OCI-LY3 (cell line): Measurements from ENCODE around the gene SPG7.
"Not testable (repeated sequence)": the region's sequence is repeated elsewhere in the genome, so short reads cannot be mapped to it uniquely, and the experiment has no call there.

Experiments used
- H2AFZ ChIP-seq: fragments of 200-600, 300-600 bp; shearing (Covaris generic); 2 replicates; pipeline ENCODE4 v1.6.0; 2014; ENCODE audit warnings: antibody characterized with exemption, low read depth, low read length
- H3K27ac ChIP-seq: fragments of 200-600, 300-600 bp; sonication (generic); 2 replicates; pipeline ENCODE4 v1.5.1; 2014; ENCODE audit warnings: mild to moderate bottlenecking, low read length, moderate library complexity, mixed read lengths
- H3K27me3 ChIP-seq: fragments of 200-600, 300-600 bp; sonication (generic); 2 replicates; pipeline ENCODE4 v1.6.1; 2014; ENCODE audit warnings: low read depth, low read length, mixed read lengths
- H3K36me3 ChIP-seq: fragments of 200-600, 300-600 bp; sonication (generic); replicated peaks from 2 replicates; pipeline ENCODE3; 2014; ENCODE audit warnings: low read depth, low read length, mixed read lengths
- H3K4me1 ChIP-seq: fragments of 300-600, 200-600 bp; sonication (generic); 2 replicates; pipeline ENCODE4 v1.6.1; 2014; ENCODE audit warnings: low read length, mixed read lengths
- H3K4me2 ChIP-seq: fragments of 200-600, 300-600 bp; sonication (generic); 2 replicates; pipeline ENCODE4 v1.6.1; 2014; ENCODE audit warnings: low read length, mixed read lengths
- H3K4me3 ChIP-seq: fragments of 300-600, 200-600 bp; sonication (generic); 2 replicates; pipeline ENCODE4 v1.5.1; 2014; ENCODE audit warnings: antibody characterized with exemption, mild to moderate bottlenecking, low read length, moderate library complexity
- H3K79me2 ChIP-seq: fragments of 300-600, 200-600 bp; shearing (Covaris generic); 2 replicates; pipeline ENCODE4 v1.6.1; 2014; ENCODE audit warnings: mild to moderate bottlenecking, low read length, mixed read lengths
- H3K9ac ChIP-seq: fragments of 300-600, 200-600 bp; shearing (Covaris generic); 2 replicates; pipeline ENCODE4 v1.6.0; 2014; ENCODE audit warnings: mild to moderate bottlenecking, low read length, moderate library complexity
- H3K9me3 ChIP-seq: fragments of 200-600, 300-600 bp; shearing (Covaris generic); 2 replicates; pipeline ENCODE4 v1.6.1; 2014; ENCODE audit warnings: low read length, mixed read lengths; ENCODE audit not compliant: insufficient read depth
- H4K20me1 ChIP-seq: fragments of 200-600, 300-600 bp; sonication (generic); 2 replicates; pipeline ENCODE4 v1.6.1; 2016; ENCODE audit warnings: low read length, mixed read lengths; ENCODE audit not compliant: insufficient read depth
- EZH2phosphoT487 ChIP-seq: fragments of 200-600 bp; shearing (Covaris generic); IDR thresholded peaks from 2 replicates; pipeline ENCODE4 v1.6.1; 2018; ENCODE audit warnings: antibody characterized with exemption, mixed run types, low read depth
- TF ChIP-seq, protein P1 (sequence below): fragments of 200-600, 300-600 bp; sonication (generic); IDR thresholded peaks from 2 replicates; pipeline ENCODE4 v1.5.1; 2014; ENCODE audit warnings: antibody characterized with exemption, low read length, low read depth

The SPG7 gene

GRCh38 chr16:89507834-89508590, at the start of gene SPG7:
Gene SPG7 (plus strand): TSS chr16:89508403. CDS start chr16:89508418, 15 bp downstream.
- Histone ChIP-seq H3K4me1 (peaks cover 28% of the 10 kb centered on the region), H3K9me3 (no peaks in the 10 kb centered on the region), H3K79me2 (peaks cover 41% of the 10 kb centered on the region), H3K27ac (peak within 1 kb of the TSS; percentile 56), H3K27me3 (no peaks in the 10 kb centered on the region), H3K36me3 (peaks cover 15% of the 10 kb centered on the region), H3K4me3 (peak within 1 kb of the TSS; percentile 79), H3K4me2 (peak within 1 kb of the TSS; percentile 96), H2AFZ (peak within 1 kb of the TSS; percentile 63; the same call in 1 of the 2 replicates), H3K9ac (peak within 1 kb of the TSS; percentile 97), H4K20me1 (peaks cover 4% of the 10 kb centered on the region; the same call in 1 of the 2 replicates)
- no peak for TF ChIP-seq EZH2phosphoT487
- TF ChIP-seq, protein P1, sequence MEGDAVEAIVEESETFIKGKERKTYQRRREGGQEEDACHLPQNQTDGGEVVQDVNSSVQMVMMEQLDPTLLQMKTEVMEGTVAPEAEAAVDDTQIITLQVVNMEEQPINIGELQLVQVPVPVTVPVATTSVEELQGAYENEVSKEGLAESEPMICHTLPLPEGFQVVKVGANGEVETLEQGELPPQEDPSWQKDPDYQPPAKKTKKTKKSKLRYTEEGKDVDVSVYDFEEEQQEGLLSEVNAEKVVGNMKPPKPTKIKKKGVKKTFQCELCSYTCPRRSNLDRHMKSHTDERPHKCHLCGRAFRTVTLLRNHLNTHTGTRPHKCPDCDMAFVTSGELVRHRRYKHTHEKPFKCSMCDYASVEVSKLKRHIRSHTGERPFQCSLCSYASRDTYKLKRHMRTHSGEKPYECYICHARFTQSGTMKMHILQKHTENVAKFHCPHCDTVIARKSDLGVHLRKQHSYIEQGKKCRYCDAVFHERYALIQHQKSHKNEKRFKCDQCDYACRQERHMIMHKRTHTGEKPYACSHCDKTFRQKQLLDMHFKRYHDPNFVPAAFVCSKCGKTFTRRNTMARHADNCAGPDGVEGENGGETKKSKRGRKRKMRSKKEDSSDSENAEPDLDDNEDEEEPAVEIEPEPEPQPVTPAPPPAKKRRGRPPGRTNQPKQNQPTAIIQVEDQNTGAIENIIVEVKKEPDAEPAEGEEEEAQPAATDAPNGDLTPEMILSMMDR: no peak

GRCh38 chr16:89458551-89458950, 49.7 kb upstream of the SPG7 start:
- H3K36me3 ChIP-seq: peaks cover 4% of the 10 kb centered on the region
- no peak overlapping the region for H3K4me2 ChIP-seq
- no peak overlapping the region for H3K4me3 ChIP-seq
- no peak overlapping the region for H3K9ac ChIP-seq
- peaks cover 96% of the 10 kb centered on the region for H3K79me2 ChIP-seq
- H4K20me1 ChIP-seq: peaks cover 80% of the 10 kb centered on the region
- peaks cover 9% of the 10 kb centered on the region; the same call in 1 of the 2 replicates for H3K4me1 ChIP-seq
- H2AFZ ChIP-seq: no peak overlapping the region
- no peak overlapping the region for H3K27ac ChIP-seq
- TF ChIP-seq, protein P1: no peak
- TF ChIP-seq EZH2phosphoT487: no peak
- H3K27me3 ChIP-seq: no peaks in the 10 kb centered on the region
- H3K9me3 ChIP-seq: no peaks in the 10 kb centered on the region

GRCh38 chr16:89458967-89459366, 49.2 kb upstream of the SPG7 start:
- Histone ChIP-seq H3K4me1 (peaks cover 4% of the 10 kb centered on the region; the same call in 1 of the 2 replicates), H3K4me2 (no peak overlapping the region), H4K20me1 (peaks cover 80% of the 10 kb centered on the region), H3K27ac (no peak overlapping the region), H3K27me3 (no peaks in the 10 kb centered on the region), H3K36me3 (peaks cover 4% of the 10 kb centered on the region), H3K9ac (no peak overlapping the region), H2AFZ (no peak overlapping the region), H3K79me2 (peaks cover 96% of the 10 kb centered on the region), H3K4me3 (no peak overlapping the region), H3K9me3 (no peaks in the 10 kb centered on the region)
- TF ChIP-seq, protein P1: no peak
- TF ChIP-seq EZH2phosphoT487: no peak

- H3K79me2 ChIP-seq: peaks cover 96% of the 10 kb centered on the region
- H3K4me2 ChIP-seq: no peak overlapping the region
- TF ChIP-seq, protein P1: no peak
- TF ChIP-seq EZH2phosphoT487: no peak
- no peaks in the 10 kb centered on the region; the same call in 1 of the 2 replicates for H3K4me1 ChIP-seq
- H3K27ac ChIP-seq: no peak overlapping the region
- no peak overlapping the region for H3K4me3 ChIP-seq
- peaks cover 83% of the 10 kb centered on the region for H4K20me1 ChIP-seq
- H3K9ac ChIP-seq: no peak overlapping the region
- peaks cover 10% of the 10 kb centered on the region for H3K36me3 ChIP-seq
- H3K9me3 ChIP-seq: no peaks in the 10 kb centered on the region
- no peak overlapping the region for H2AFZ ChIP-seq
- no peaks in the 10 kb centered on the region for H3K27me3 ChIP-seq
These were observed 47.6 kb upstream of the SPG7 start for GRCh38 chr16:89460556-89460955.

DNA sequence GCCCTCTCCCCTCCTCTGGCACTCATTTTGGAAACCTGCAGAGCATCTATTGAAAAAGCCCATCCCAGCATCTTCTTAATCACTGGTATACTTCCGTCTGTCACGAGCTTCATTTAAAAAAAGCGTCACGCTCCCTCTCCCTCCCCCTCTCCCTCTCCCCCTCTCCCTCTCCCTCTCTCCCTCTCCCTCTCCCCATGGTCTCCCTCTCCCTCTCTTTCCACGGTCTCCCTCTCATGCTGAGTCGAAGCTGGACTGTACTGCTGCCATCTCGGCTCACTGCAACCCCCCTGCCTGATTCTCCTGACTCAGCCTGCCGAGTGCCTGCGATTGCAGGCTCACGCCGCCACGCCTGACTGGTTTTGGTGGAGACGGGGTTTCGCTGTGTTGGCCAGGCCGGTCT, 46.3 kb upstream of the SPG7 start:
- H3K36me3 ChIP-seq, H3K9me3 ChIP-seq, H3K4me2 ChIP-seq, H3K9ac ChIP-seq, H3K27ac ChIP-seq, H3K27me3 ChIP-seq, H3K4me3 ChIP-seq, H3K4me1 ChIP-seq, H2AFZ ChIP-seq: not testable (repeated sequence)
- peaks cover 83% of the 10 kb centered on the region for H4K20me1 ChIP-seq
- H3K79me2 ChIP-seq: peaks cover 96% of the 10 kb centered on the region

DNA sequence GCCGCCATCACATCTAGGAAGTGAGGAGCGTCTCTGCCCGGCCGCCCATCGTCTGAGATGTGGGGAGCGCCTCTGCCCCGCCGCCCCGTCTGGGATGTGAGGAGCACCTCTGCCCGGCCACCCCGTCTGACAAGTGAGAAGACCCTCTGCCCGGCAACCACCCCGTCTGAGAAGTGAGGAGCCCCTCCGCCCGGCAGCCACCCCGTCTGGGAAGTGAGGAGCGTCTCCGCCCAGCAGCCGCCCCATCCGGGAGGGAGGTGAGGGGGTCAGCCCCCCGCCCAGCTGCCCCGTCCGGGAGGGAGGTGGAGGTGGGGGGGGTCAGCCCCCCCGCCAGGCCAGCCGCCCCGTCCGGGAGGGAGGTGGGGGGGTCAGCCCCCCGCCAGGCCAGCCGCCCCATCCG, 45.6 kb upstream of the SPG7 start:
- H3K27ac ChIP-seq, H3K4me2 ChIP-seq, H3K4me3 ChIP-seq, H3K9ac ChIP-seq, H3K27me3 ChIP-seq, H2AFZ ChIP-seq, H3K4me1 ChIP-seq, H3K9me3 ChIP-seq: not testable (repeated sequence)
- H3K36me3 ChIP-seq: peaks cover 12% of the 10 kb centered on the region
- peaks cover 84% of the 10 kb centered on the region for H4K20me1 ChIP-seq
- H3K79me2 ChIP-seq: peaks cover 96% of the 10 kb centered on the region
